ENCODE measurements around the gene SON.

GRCh38 chr21:33514229-33514628, 28.6 kb upstream of the SON start:
- no peak for TF ChIP-seq CTCF (IDR thresholded peaks at IDR 0.05)
- TF ChIP-seq POLR2AphosphoS5 (IDR thresholded peaks at IDR 0.05; ENCODE audit: low read depth, low read length) = no peak
- TF ChIP-seq REST (IDR thresholded peaks at IDR 0.05; ENCODE audit: insufficient read depth in 1 of 2, low read depth in 2 of 2, low read length in 1 of 2) = no peak
- TF ChIP-seq SIN3A (IDR thresholded peaks at IDR 0.05; ENCODE audit: borderline replicate concordance, insufficient read depth, low read depth, low read length) = no peak
- no peak for TF ChIP-seq TCF7L2 (IDR thresholded peaks at IDR 0.05; ENCODE audit: low read depth, low read length)
